Hepatocyte (in vitro differentiated cells): ENCODE data around the gene IRX2.

Experiments
- CTCF ChIP-seq: fragments of 200-600 bp; sonication (generic); IDR thresholded peaks from 2 replicates; pipeline ENCODE4 v1.5.1; 2016; ENCODE audit warnings: antibody characterized with exemption, mild to moderate bottlenecking; ENCODE audit not compliant: poor library complexity
- EZH2 ChIP-seq: fragments of 200-600 bp; sonication (generic); IDR thresholded peaks from 2 replicates; pipeline ENCODE4 v1.6.1; 2016; ENCODE audit warnings: antibody characterized with exemption, mild to moderate bottlenecking, borderline replicate concordance

- TF ChIP-seq CTCF (no peak), EZH2 (no peak)
Measured at GRCh38 chr5:2722901-2723300, 28.6 kb downstream of the IRX2 start.
